SU-DHL-6 (cell line): Measurements from ENCODE around the gene SLC22A3.

Experiments
- H2AFZ ChIP-seq: fragments of 200-600 bp; sonication (generic); 2 replicates; pipeline ENCODE4 v1.6.1; 2014; ENCODE audit warnings: low read depth, mild to moderate bottlenecking, moderate library complexity, mixed read lengths, antibody characterized with exemption, low read length; ENCODE audit not compliant: severe bottlenecking
- H3F3A ChIP-seq: fragments of 200-600 bp; shearing (Covaris generic); 2 replicates; pipeline ENCODE4 v1.6.0; 2016; ENCODE audit warnings: antibody characterized with exemption, mild to moderate bottlenecking; ENCODE audit not compliant: insufficient read depth
- H3K27ac ChIP-seq: fragments of 200-600 bp; sonication (generic); 2 replicates; pipeline ENCODE4 v1.5.1; 2016; ENCODE audit warnings: low read depth, mild to moderate bottlenecking, low read length, moderate library complexity, mixed read lengths
- H3K27me3 ChIP-seq: fragments of 200-600 bp; sonication (generic), shearing (Covaris generic); 2 replicates; pipeline ENCODE4 v1.6.0; 2014; ENCODE audit warnings: mild to moderate bottlenecking, low read length
- H3K36me3 ChIP-seq: fragments of 200-600 bp; sonication (generic); 2 replicates; pipeline ENCODE4 v1.6.1; 2014; ENCODE audit warnings: mild to moderate bottlenecking, low read length, mixed read lengths
- H3K4me2 ChIP-seq: fragments of 300-600, 200-600 bp; shearing (Covaris generic), sonication (generic); 2 replicates; pipeline ENCODE4 v1.6.0; 2014; ENCODE audit warnings: low read length, low read depth, mild to moderate bottlenecking; ENCODE audit not compliant: poor library complexity, severe bottlenecking
- H3K4me3 ChIP-seq: fragments of 200-600 bp; sonication (generic); 2 replicates; pipeline ENCODE4 v1.5.1; 2014; ENCODE audit warnings: antibody characterized with exemption, low read length, mild to moderate bottlenecking, mixed read lengths; ENCODE audit not compliant: insufficient read depth, poor library complexity, severe bottlenecking
- H3K79me2 ChIP-seq: fragments of 200-600 bp; sonication (generic); 2 replicates; pipeline ENCODE4 v1.6.1; 2014; ENCODE audit warnings: mild to moderate bottlenecking, low read length, moderate library complexity; ENCODE audit not compliant: insufficient read depth
- H3K9ac ChIP-seq: fragments of 200-600 bp; sonication (generic); 2 replicates; pipeline ENCODE4 v1.7.0; 2014; ENCODE audit warnings: mild to moderate bottlenecking, low read length
- H3K9me2 ChIP-seq: fragments of 200-600 bp; sonication (generic); replicated peaks from 2 replicates; pipeline ENCODE4 v1.6.1; 2014; ENCODE audit warnings: low read length; ENCODE audit not compliant: insufficient read depth
- H3K9me3 ChIP-seq: fragments of 200-600 bp; sonication (generic); 2 replicates; pipeline ENCODE4 v1.6.1; 2014; ENCODE audit warnings: low read length, mixed read lengths; ENCODE audit not compliant: insufficient read depth
- H4K20me1 ChIP-seq: fragments of 200-600 bp; sonication (generic); 2 replicates; pipeline ENCODE4 v1.6.1; 2014; ENCODE audit warnings: low read depth, mild to moderate bottlenecking, antibody characterized with exemption, low read length, moderate library complexity, mixed read lengths
- CTCF ChIP-seq: fragments of 200-600 bp; sonication (generic); IDR thresholded peaks from one replicate; pipeline ENCODE4 v1.5.1; 2017; ENCODE audit warnings: antibody characterized with exemption, mild to moderate bottlenecking, low read length, moderate library complexity; ENCODE audit not compliant: insufficient read depth, poor library complexity, severe bottlenecking
- EZH2phosphoT487 ChIP-seq: fragments of 200-600 bp; sonication (generic), shearing (Covaris generic); conservative IDR thresholded peaks from 2 replicates; pipeline ENCODE4 v1.6.1; 2018; ENCODE audit warnings: mild to moderate bottlenecking, antibody characterized with exemption, low read length, moderate library complexity, mixed read lengths

SLC22A3 gene

GRCh38 chr6:160319246-160319645, 28.9 kb upstream of the SLC22A3 start:
- Histone ChIP-seq H3K79me2 (no peaks in the 10 kb centered on the region), H3K9me2 (no peaks in the 10 kb centered on the region), H3K27me3 (no peaks in the 10 kb centered on the region), H3K4me3 (no peak overlapping the region), H3K4me2 (no peak overlapping the region), H4K20me1 (no peaks in the 10 kb centered on the region), H3K9ac (no peak overlapping the region), H3F3A (no peaks in the 10 kb centered on the region), H3K9me3 (no peaks in the 10 kb centered on the region), H2AFZ (no peak overlapping the region), H3K27ac (no peak overlapping the region), H3K36me3 (no peaks in the 10 kb centered on the region)
- TF ChIP-seq CTCF, result no peak
- no peak for TF ChIP-seq EZH2phosphoT487

GRCh38 chr6:160321729-160322505, 26.3 kb upstream of the SLC22A3 start:
- H4K20me1 ChIP-seq, result no peaks in the 10 kb centered on the region
- H3K36me3 ChIP-seq, result no peaks in the 10 kb centered on the region
- no peak overlapping the region for H3K4me2 ChIP-seq
- no peaks in the 10 kb centered on the region for H3K27me3 ChIP-seq
- TF ChIP-seq EZH2phosphoT487, result no peak
- TF ChIP-seq CTCF, result no peak
- no peak overlapping the region for H3K9ac ChIP-seq
- no peaks in the 10 kb centered on the region for H3K79me2 ChIP-seq
- no peaks in the 10 kb centered on the region for H3F3A ChIP-seq
- H3K9me2 ChIP-seq, result no peaks in the 10 kb centered on the region
- no peaks in the 10 kb centered on the region for H3K9me3 ChIP-seq
- H2AFZ ChIP-seq, result no peak overlapping the region
- no peak overlapping the region for H3K4me3 ChIP-seq
- H3K27ac ChIP-seq, result no peak overlapping the region

GRCh38 chr6:160327981-160328380, 20.2 kb upstream of the SLC22A3 start:
- H4K20me1 ChIP-seq, result no peaks in the 10 kb centered on the region

More at GRCh38 chr6:160327981-160328380, 20.2 kb upstream of the SLC22A3 start:
- Histone ChIP-seq H2AFZ (no peak overlapping the region), H3K4me2 (no peak overlapping the region), H3K9me3 (no peaks in the 10 kb centered on the region), H3K4me3 (no peak overlapping the region), H3K36me3 (no peaks in the 10 kb centered on the region), H3K79me2 (no peaks in the 10 kb centered on the region), H3K27ac (no peak overlapping the region), H3F3A (no peaks in the 10 kb centered on the region), H3K9me2 (no peaks in the 10 kb centered on the region), H3K27me3 (no peaks in the 10 kb centered on the region), H3K9ac (no peak overlapping the region)
- TF ChIP-seq EZH2phosphoT487, result no peak
- TF ChIP-seq CTCF, result no peak
